Mesodermal cell (in vitro differentiated cells): ENCODE measurements around the gene MEA1. TPM values are rescaled to one million over a fixed set of nuclear protein-coding genes. Genes with fewer than 3 reads are reported as not detected.

Experiments
- H3K27ac ChIP-seq: 2 replicates; pipeline ENCODE4 v1.7.0; 2013; ENCODE audit warnings: mild to moderate bottlenecking, low read depth, low read length, moderate library complexity; ENCODE audit not compliant: severe bottlenecking
- H3K36me3 ChIP-seq: 2 replicates; pipeline ENCODE4 v1.7.1; 2013; ENCODE audit warnings: mild to moderate bottlenecking, low read length, moderate library complexity; ENCODE audit not compliant: control insufficient read depth, insufficient read depth
- H3K4me1 ChIP-seq: one replicate; pipeline ENCODE4 v1.7.1; 2013; ENCODE audit warnings: mild to moderate bottlenecking, low read length; ENCODE audit not compliant: insufficient read depth, control insufficient read depth, poor library complexity, severe bottlenecking
- H3K4me3 ChIP-seq: 2 replicates; pipeline ENCODE4 v1.7.0; 2013; ENCODE audit warnings: low read length, control low read depth, mild to moderate bottlenecking; ENCODE audit not compliant: insufficient read depth, poor library complexity, severe bottlenecking; ENCODE audit errors: extremely low read depth
- H3K9me3 ChIP-seq: 2 replicates; pipeline ENCODE4 v1.7.1; 2013; ENCODE audit warnings: mild to moderate bottlenecking, low read length, moderate library complexity; ENCODE audit not compliant: control insufficient read depth
- WGBS, 2 experiments: methylation state at CpG; one replicate each; pipeline ENCODE4 v1.1.5; 2013; ENCODE audit warnings: missing lambda C conversion rate in 2 of 2; ENCODE audit not compliant: insufficient coverage in 2 of 2; 5-methylcytosine and 5-hydroxymethylcytosine counted together
- polyA plus RNA-seq, 2 experiments: library from polyadenylated mRNA; stranded (reverse); fragments of 50-300 nt; gene quantifications; one replicate each; pipeline ENCODE4 v1.2.3, GENCODE V29; 2013

The MEA1 gene
- 89.0 TPM for polyA plus RNA-seq (2013, experiment 1 of 2)
- polyA plus RNA-seq (2013, experiment 2 of 2), result 75.8 TPM

- H3K27ac ChIP-seq, result peak within 1 kb of the TSS; percentile 80
These were observed at the start of gene MEA1, which contains the start of gene KLHDC3 for GRCh38 chr6:43013843-43014433. MEA1 (minus strand) TSS chr6:43013946; CDS start chr6:43013813, 133 bp downstream. KLHDC3 (plus strand) TSS chr6:43014249; CDS start chr6:43017193, 2,944 bp downstream.

GRCh38 chr6:43062818-43063217 is 49.1 kb upstream of the MEA1 start:
- Histone ChIP-seq H3K36me3 (peaks cover 29% of the 10 kb centered on the region), H3K9me3 (no peaks in the 10 kb centered on the region), H3K4me1 (peaks cover 16% of the 10 kb centered on the region), H3K27ac (no peak overlapping the region), H3K4me3 (no peak overlapping the region)
- WGBS, 2 experiments, result 92 to 94% methylated on average over 9 to 11 of the region's 12 CpGs

More at GRCh38 chr6:43013843-43014433, at the start of gene MEA1, which contains the start of gene KLHDC3:
- no peaks in the 10 kb centered on the region for H3K9me3 ChIP-seq
- WGBS, 2 experiments, result 0% methylated on average over 38 to 49 of the region's 51 CpGs
- peaks cover 71% of the 10 kb centered on the region for H3K36me3 ChIP-seq
- H3K4me3 ChIP-seq, result peak within 1 kb of the TSS; percentile 85
- peaks cover 16% of the 10 kb centered on the region for H3K4me1 ChIP-seq

GRCh38 chr6:43061861-43062260 is 48.1 kb upstream of the MEA1 start:
- WGBS, 2 experiments, result 77 to 90% methylated on average over 2 of the region's 2 CpGs
- no peaks in the 10 kb centered on the region for H3K9me3 ChIP-seq
- H3K27ac ChIP-seq, result no peak overlapping the region
- no peak overlapping the region for H3K4me3 ChIP-seq
- H3K4me1 ChIP-seq, result peaks cover 17% of the 10 kb centered on the region
- peaks cover 34% of the 10 kb centered on the region for H3K36me3 ChIP-seq

- Histone ChIP-seq H3K27ac (no peak overlapping the region), H3K36me3 (peaks cover 33% of the 10 kb centered on the region), H3K4me1 (peaks cover 17% of the 10 kb centered on the region), H3K9me3 (no peaks in the 10 kb centered on the region), H3K4me3 (no peak overlapping the region)
- WGBS, 2 experiments, result 87 to 93% methylated on average over 12 of the region's 12 CpGs
These were observed 47.2 kb upstream of the MEA1 start for GRCh38 chr6:43060755-43061633.

- Histone ChIP-seq H3K36me3 (peaks cover 36% of the 10 kb centered on the region), H3K4me1 (peaks cover 17% of the 10 kb centered on the region), H3K9me3 (no peaks in the 10 kb centered on the region), H3K27ac (peak overlapping the region; percentile 79), H3K4me3 (peak overlapping the region; percentile 65)
- 11 to 13% methylated on average over 11 to 14 of the region's 15 CpGs for WGBS, 2 experiments
These were observed 46.4 kb upstream of the MEA1 start for GRCh38 chr6:43060034-43060754.

GRCh38 chr6:43059168-43060033 is 45.7 kb upstream of the MEA1 start, which contains the start of the genes KLC4 and MRPL2:
KLC4 (plus strand) TSS chr6:43059631; CDS start chr6:43061336, 1,705 bp downstream.
MRPL2 (minus strand) TSS chr6:43059434; CDS start chr6:43059381, 53 bp downstream.
- H3K9me3 ChIP-seq, result no peaks in the 10 kb centered on the region
- peak within 1 kb of the TSS; percentile 79 for H3K27ac ChIP-seq
- H3K4me3 ChIP-seq, result peak within 1 kb of the TSS; percentile 65
- WGBS, 2 experiments, result 0% methylated on average over 49 to 51 of the region's 64 CpGs
- peaks cover 17% of the 10 kb centered on the region for H3K4me1 ChIP-seq
- H3K36me3 ChIP-seq, result peaks cover 40% of the 10 kb centered on the region

GRCh38 chr6:43058531-43058930 is 44.8 kb upstream of the MEA1 start:
- no CpG with 5 or more reads among the region's 1 CpG for WGBS, 2 experiments
- peaks cover 17% of the 10 kb centered on the region for H3K4me1 ChIP-seq
- peak overlapping the region; percentile 65 for H3K4me3 ChIP-seq
- H3K36me3 ChIP-seq, result peaks cover 43% of the 10 kb centered on the region
- H3K27ac ChIP-seq, result no peak overlapping the region
- no peaks in the 10 kb centered on the region for H3K9me3 ChIP-seq

- no peaks in the 10 kb centered on the region for H3K9me3 ChIP-seq
- peaks cover 30% of the 10 kb centered on the region for H3K4me1 ChIP-seq
- peaks cover 50% of the 10 kb centered on the region for H3K36me3 ChIP-seq
- no peak overlapping the region for H3K27ac ChIP-seq
- 92 to 95% methylated on average over 7 to 8 of the region's 8 CpGs for WGBS, 2 experiments
- no peak overlapping the region for H3K4me3 ChIP-seq
These were observed 42.2 kb upstream of the MEA1 start for GRCh38 chr6:43055966-43056365.

- 86 to 92% methylated on average over 16 of the region's 17 CpGs for WGBS, 2 experiments
- peaks cover 30% of the 10 kb centered on the region for H3K4me1 ChIP-seq
- H3K9me3 ChIP-seq, result no peaks in the 10 kb centered on the region
- H3K36me3 ChIP-seq, result peaks cover 66% of the 10 kb centered on the region
- peak overlapping the region; percentile 92 for H3K27ac ChIP-seq
- peak overlapping the region; percentile 89 for H3K4me3 ChIP-seq
These were observed 40.6 kb upstream of the MEA1 start for GRCh38 chr6:43054206-43054943.
